Stimulated activated CD4-positive, alpha-beta T cell treated with anti-CD3 and anti-CD28 coated beads, TNF-alpha, amount 100 ng/mL, for 1 hour (primary cell): ENCODE data around the gene ZNF383.
"Not testable (repeated sequence)": the region's sequence is repeated elsewhere in the genome, so short reads cannot be mapped to it uniquely, and the experiment has no call there.

Source experiments
- DNase-seq, 3 donors: peaks; one replicate each; pipeline ENCODE4 v3.0.0-alpha.2; 2020; ENCODE audit warnings: low read depth in 3 of 3, low spot score in 1 of 3

The ZNF383 gene

GRCh38 chr19:37217775-37218591 lies at the start of gene ZNF383:
TSS of gene ZNF383 (plus strand) at chr19:37218214. CDS start at chr19:37230454, 12,240 bp downstream.
- DNase-seq, result peak; percentile 48 to 71 (median 55)

- peak; percentile 71 to 87 (median 82) for DNase-seq
Observed at GRCh38 chr19:37172368-37173366, 45.3 kb upstream of the ZNF383 start, which contains the start of gene ZNF585A. TSS of gene ZNF585A (minus strand) at chr19:37172695. CDS start at chr19:37169910, 2,785 bp downstream.

GRCh38 chr19:37186071-37186470 lies 31.9 kb upstream of the ZNF383 start:
- not testable (repeated sequence) for DNase-seq

- DNase-seq, result not testable (repeated sequence)
Observed at GRCh38 chr19:37195248-37195647, 22.8 kb upstream of the ZNF383 start.

- not testable (repeated sequence) for DNase-seq
Observed at GRCh38 chr19:37197115-37197514, 20.9 kb upstream of the ZNF383 start.

GRCh38 chr19:37197768-37198167 lies 20.2 kb upstream of the ZNF383 start:
- no peak for DNase-seq

- DNase-seq, result no peak
Observed at GRCh38 chr19:37217480-37217774, 587 bp upstream of the ZNF383 start.

GRCh38 chr19:37218592-37218935 lies 550 bp downstream of the ZNF383 start:
- DNase-seq, result no peak

GRCh38 chr19:37220383-37220782 lies 2.4 kb downstream of the ZNF383 start:
- no peak for DNase-seq

GRCh38 chr19:37221136-37221535 lies 3.1 kb downstream of the ZNF383 start:
- DNase-seq, result no peak

- no peak for DNase-seq
Observed at GRCh38 chr19:37226248-37226647, 8.2 kb downstream of the ZNF383 start.

- DNase-seq, result no peak
Observed at GRCh38 chr19:37227996-37228395, 10.0 kb downstream of the ZNF383 start.

GRCh38 chr19:37243206-37243632 lies 25.2 kb downstream of the ZNF383 start:
- DNase-seq, result no peak

- DNase-seq, result no peak
Observed at GRCh38 chr19:37251308-37252229, 33.6 kb downstream of the ZNF383 start.

GRCh38 chr19:37263028-37263427 lies 45.0 kb downstream of the ZNF383 start:
- not testable (repeated sequence) for DNase-seq

- DNase-seq, result not testable (repeated sequence)
Observed at GRCh38 chr19:37267005-37267404, 49.0 kb downstream of the ZNF383 start.

GRCh38 chr19:37267755-37268154 lies 49.7 kb downstream of the ZNF383 start:
- not testable (repeated sequence) for DNase-seq

- DNase-seq, result not testable (repeated sequence)
Observed at GRCh38 chr19:37280656-37281055, 62.6 kb downstream of the ZNF383 start.

- DNase-seq, result not testable (repeated sequence)
Observed at GRCh38 chr19:37284020-37284419, 66.0 kb downstream of the ZNF383 start.

- not testable (repeated sequence) for DNase-seq
Observed at GRCh38 chr19:37289229-37289628, 71.2 kb downstream of the ZNF383 start.
